Panc1 (cell line): ENCODE data around the gene TRIM2.

Experiments
- CTCF ChIP-seq: fragments of 450-650 bp; IDR thresholded peaks from 2 replicates; pipeline ENCODE4 v1.5.1; 2017; ENCODE audit warnings: mild to moderate bottlenecking
- POLR2AphosphoS5 ChIP-seq: IDR thresholded peaks from 2 replicates; pipeline ENCODE4 v1.6.1; 2012; ENCODE audit warnings: mild to moderate bottlenecking, low read depth, low read length, moderate library complexity
- REST ChIP-seq, 2 experiments: IDR thresholded peaks; 2 replicates each; pipeline ENCODE4 v1.6.1; 2011 to 2012; ENCODE audit warnings: low read depth in 2 of 2, control low read depth in 1 of 2, low read length in 1 of 2, mild to moderate bottlenecking in 1 of 2, moderate library complexity in 1 of 2; ENCODE audit not compliant: insufficient read depth in 1 of 2
- SIN3A ChIP-seq: IDR thresholded peaks from 2 replicates; pipeline ENCODE4 v1.6.1; 2012; ENCODE audit warnings: low read depth, mild to moderate bottlenecking, low read length, moderate library complexity, borderline replicate concordance; ENCODE audit not compliant: insufficient read depth
- TCF7L2 ChIP-seq: IDR thresholded peaks from 2 replicates; pipeline ENCODE4 v1.6.1; 2011; ENCODE audit warnings: mild to moderate bottlenecking, low read depth, low read length, inconsistent platforms

- no peak for TF ChIP-seq REST (IDR thresholded peaks at IDR 0.05; ENCODE audit: insufficient read depth in 1 of 2, low read depth in 2 of 2, low read length in 1 of 2)
- TF ChIP-seq CTCF = no peak
- no peak for TF ChIP-seq TCF7L2
- TF ChIP-seq POLR2AphosphoS5 = no peak
- no peak for TF ChIP-seq SIN3A
Observed at GRCh38 chr4:153170407-153170806, 33.8 kb upstream of the TRIM2 start.
